ENCODE measurements around the gene COA1.

The COA1 gene

DNA sequence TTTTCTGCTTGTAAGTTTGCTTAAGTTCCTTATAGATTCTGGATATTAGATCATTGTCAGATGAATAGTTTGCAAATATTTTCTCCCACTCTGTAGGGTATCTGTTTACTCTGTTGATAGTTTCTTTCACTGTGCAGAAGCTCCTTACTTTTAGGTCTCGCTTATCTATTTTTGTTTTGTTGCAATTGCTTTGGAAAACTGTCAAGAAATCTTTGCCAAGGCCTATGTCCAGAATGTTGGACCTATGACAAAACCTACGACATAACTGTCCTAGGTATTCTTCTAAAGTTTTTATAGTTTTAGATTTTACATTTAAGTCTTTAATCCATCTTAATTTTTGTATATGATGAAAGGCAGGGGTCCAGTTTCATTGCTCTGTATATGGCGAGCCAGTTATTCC lies 27.4 kb downstream of the COA1 start:
- DNase-seq (ENCODE audit: low read depth, low spot score) = no peak
- ChIA-PET CTCF (interaction anchor here (1.3 to 6.8 kb wide), 8 partner anchors 8 to 136 kb away, joined by 3 to 497 read pairs (median 45); partner anchors contain the start of gene STK17A), POLR2A (no interaction called here)
- no peak overlapping the region for H3K4me3 ChIP-seq (ENCODE audit: low read depth, low read length)
- TF ChIP-seq, protein P1, sequence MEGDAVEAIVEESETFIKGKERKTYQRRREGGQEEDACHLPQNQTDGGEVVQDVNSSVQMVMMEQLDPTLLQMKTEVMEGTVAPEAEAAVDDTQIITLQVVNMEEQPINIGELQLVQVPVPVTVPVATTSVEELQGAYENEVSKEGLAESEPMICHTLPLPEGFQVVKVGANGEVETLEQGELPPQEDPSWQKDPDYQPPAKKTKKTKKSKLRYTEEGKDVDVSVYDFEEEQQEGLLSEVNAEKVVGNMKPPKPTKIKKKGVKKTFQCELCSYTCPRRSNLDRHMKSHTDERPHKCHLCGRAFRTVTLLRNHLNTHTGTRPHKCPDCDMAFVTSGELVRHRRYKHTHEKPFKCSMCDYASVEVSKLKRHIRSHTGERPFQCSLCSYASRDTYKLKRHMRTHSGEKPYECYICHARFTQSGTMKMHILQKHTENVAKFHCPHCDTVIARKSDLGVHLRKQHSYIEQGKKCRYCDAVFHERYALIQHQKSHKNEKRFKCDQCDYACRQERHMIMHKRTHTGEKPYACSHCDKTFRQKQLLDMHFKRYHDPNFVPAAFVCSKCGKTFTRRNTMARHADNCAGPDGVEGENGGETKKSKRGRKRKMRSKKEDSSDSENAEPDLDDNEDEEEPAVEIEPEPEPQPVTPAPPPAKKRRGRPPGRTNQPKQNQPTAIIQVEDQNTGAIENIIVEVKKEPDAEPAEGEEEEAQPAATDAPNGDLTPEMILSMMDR (IDR thresholded peaks at IDR 0.05; ENCODE audit: insufficient read depth, low read length, missing control alignments) = no peak

GRCh38 chr7:43701500-43701854 lies 27.8 kb downstream of the COA1 start:
- CTCF ChIA-PET = interaction anchor here (0.8 to 6.8 kb wide), 13 partner anchors 8 to 137 kb away, joined by 3 to 497 read pairs (median 14); partner anchors contain the start of gene STK17A
- DNase-seq (ENCODE audit: low read depth, low spot score) = no peak
- TF ChIP-seq, protein P1 (IDR thresholded peaks at IDR 0.05; ENCODE audit: insufficient read depth, low read length, missing control alignments) = no peak
- POLR2A ChIA-PET = interaction anchor here (4.6 kb wide), 1 partner anchor 119 kb away, joined by 51 read pairs; the partner anchor contains the start of gene STK17A
- no peak overlapping the region for H3K4me3 ChIP-seq (ENCODE audit: low read depth, low read length)

DNA sequence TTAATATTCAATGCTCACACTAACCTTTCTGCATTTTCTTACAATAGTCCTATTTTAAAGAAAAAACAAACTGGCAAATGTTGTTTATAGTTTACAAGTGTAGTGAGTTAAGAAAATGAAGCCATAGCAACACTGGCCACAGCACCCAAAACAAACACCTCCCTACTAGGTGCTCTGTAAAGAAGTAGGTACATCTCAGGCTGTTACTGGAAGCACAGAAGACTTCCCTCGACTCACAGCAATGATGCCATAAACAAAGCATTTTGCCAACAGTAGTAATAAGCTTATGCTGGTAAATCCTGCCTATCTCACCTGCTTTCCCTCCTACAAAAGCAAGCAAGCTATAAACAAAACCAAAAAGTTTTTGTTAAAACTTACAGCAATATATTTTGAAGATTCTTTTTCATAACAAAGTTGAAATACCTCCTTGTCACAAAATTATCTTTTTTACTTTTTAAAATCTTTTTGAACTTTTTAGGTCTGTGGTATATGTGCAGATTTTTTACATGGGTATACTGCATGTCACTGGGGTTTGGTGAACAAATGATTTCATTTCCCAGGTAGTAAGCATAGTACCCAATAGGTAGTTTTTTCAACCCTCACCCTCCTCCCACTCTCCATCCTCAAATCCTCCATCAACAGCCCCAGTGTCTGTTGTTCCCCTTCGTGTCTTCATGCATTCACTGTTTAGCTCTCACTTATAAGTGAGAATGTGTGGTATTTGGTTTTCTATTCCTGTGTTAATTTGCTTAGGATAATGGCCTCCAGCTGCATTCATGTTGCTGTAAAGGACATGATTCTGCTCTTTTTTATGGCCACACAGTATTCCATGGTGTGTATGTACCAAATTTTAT lies 28.4 kb downstream of the COA1 start:
- POLR2A ChIA-PET = interaction anchor here (4.6 kb wide), 1 partner anchor 118 kb away, joined by 51 read pairs; the partner anchor contains the start of gene STK17A
- CTCF ChIA-PET = interaction anchor here (0.8 to 6.8 kb wide), 60 partner anchors 8 to 497 kb away, joined by 3 to 497 read pairs (median 4); partner anchors contain the start of genes BLVRA, COA1 and STK17A
- TF ChIP-seq, protein P1 (IDR thresholded peaks at IDR 0.05; ENCODE audit: insufficient read depth, low read length, missing control alignments) = no peak
- H3K4me3 ChIP-seq (ENCODE audit: low read depth, low read length) = no peak overlapping the region
- no peak for DNase-seq (ENCODE audit: low read depth, low spot score)

DNA sequence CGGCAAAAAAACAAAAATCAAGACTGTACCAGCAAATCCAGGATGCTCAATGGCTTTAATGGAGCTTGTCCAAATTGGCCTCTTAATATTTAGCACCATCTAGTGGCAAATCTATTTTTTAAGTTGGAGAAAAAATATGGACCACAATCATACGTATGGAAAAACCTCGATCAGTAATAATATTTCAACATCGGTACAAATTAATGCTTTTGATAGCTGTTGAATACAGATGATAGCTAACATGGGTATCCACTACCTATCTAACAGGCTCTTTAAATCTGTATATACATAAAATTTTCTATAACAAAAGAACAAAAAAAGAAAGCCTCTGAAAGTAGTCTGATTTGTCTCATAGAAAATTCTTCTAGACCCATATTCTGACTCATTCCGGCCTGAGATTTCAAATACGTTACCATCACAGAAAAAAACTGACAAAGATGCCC lies 29.2 kb downstream of the COA1 start:
- no peak overlapping the region for H3K4me3 ChIP-seq (ENCODE audit: low read depth, low read length)
- no peak for DNase-seq (ENCODE audit: low read depth, low spot score)
- ChIA-PET POLR2A (interaction anchor here (1.2 to 4.6 kb wide), 2 partner anchors 52 to 117 kb away, joined by 9 to 51 read pairs; partner anchors contain the start of gene STK17A), CTCF (interaction anchor here (0.7 to 6.8 kb wide), 69 partner anchors 9 to 933 kb away, joined by 3 to 497 read pairs (median 4); partner anchors contain the start of genes BLVRA, COA1 and STK17A)
- TF ChIP-seq, protein P1 (IDR thresholded peaks at IDR 0.05; ENCODE audit: insufficient read depth, low read length, missing control alignments) = peak; percentile 22

- ChIA-PET CTCF (interaction anchor here (0.9 to 6.8 kb wide), 32 partner anchors 12 to 259 kb away, joined by 3 to 497 read pairs (median 8); partner anchors contain the start of gene STK17A), POLR2A (interaction anchor here (0.7 to 4.6 kb wide), 3 partner anchors 51 to 116 kb away, joined by 3 to 51 read pairs (median 5); partner anchors contain the start of gene STK17A)
- no peak for DNase-seq (ENCODE audit: low read depth, low spot score)
- TF ChIP-seq, protein P1 (IDR thresholded peaks at IDR 0.05; ENCODE audit: insufficient read depth, low read length, missing control alignments) = no peak
- no peak overlapping the region for H3K4me3 ChIP-seq (ENCODE audit: low read depth, low read length)
Measured at GRCh38 chr7:43698460-43699255, 30.7 kb downstream of the COA1 start.
